Dermis microvascular lymphatic vessel endothelial cell (primary cell): Measurements from ENCODE around the gene FAM174C. TPM values are rescaled to one million over a fixed set of nuclear protein-coding genes. Genes with fewer than 3 reads are reported as not detected.
A peak's percentile ranks its signal among the peaks of the same experiment; 100 is the strongest.
"Not testable (repeated sequence)": the region's sequence is repeated elsewhere in the genome, so short reads cannot be mapped to it uniquely, and the experiment has no call there.

ENCODE experiments used
- DNase-seq, 2 donors: peaks; one replicate each; pipeline versions ENCODE4 v3.0.0 to v3.0.0-alpha.2; 2010; ENCODE audit warnings: low read depth in 2 of 2
- total RNA-seq: library from RNA; depleted of rRNA; stranded (reverse); fragments of >200 nt; gene quantifications from 2 replicates; pipeline ENCODE4 v1.2.1, GENCODE V29; 2014

FAM174C gene
- total RNA-seq, 1 donor from 2014 or later, result 16.4 TPM

GRCh38 chr19:1296575-1297271 lies 21.4 kb downstream of the FAM174C start:
- DNase-seq, result no peak

DNA sequence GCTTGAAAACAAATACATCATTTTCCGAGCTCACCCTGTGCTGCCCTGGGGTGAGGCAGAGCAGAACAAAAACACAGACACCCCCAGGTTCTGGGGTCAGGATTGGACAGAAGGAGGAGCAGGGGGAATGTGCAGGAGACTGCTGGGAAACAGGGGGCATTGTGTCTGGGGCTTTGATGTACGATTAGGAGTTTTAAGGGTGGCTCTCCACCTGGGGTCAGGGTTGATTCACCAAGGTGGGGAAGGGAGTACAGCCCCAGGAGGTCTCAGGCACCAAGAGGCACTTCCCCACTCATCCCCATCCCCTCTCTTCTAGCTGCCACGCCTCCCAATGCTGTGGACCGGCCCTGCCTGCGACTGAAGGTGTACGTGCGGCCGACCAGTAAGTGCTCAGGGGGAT lies 22.9 kb downstream of the FAM174C start:
- DNase-seq, result no peak

DNA sequence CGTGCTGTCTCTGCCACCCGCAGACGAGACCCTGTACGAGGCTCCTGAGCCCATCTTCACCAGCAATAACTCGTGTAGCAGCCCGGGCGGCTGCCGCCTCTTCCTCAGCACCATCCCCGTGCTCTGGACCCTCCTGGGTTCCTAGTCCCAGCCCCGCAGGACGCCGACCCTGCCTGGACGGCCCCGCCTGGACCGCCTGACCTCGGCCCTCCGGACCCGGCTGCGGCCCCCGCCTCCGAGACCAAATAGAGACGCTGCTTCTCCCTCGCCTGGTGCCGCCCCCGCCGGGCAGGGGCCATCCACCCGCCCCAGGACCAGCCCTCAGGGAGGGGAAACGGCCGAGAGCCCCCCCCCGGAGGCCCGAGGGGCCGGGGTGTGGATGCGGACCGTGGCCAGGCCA lies 24.5 kb downstream of the FAM174C start:
- no peak for DNase-seq

GRCh38 chr19:1300744-1301490 lies 25.6 kb downstream of the FAM174C start:
- DNase-seq, result no peak

DNA sequence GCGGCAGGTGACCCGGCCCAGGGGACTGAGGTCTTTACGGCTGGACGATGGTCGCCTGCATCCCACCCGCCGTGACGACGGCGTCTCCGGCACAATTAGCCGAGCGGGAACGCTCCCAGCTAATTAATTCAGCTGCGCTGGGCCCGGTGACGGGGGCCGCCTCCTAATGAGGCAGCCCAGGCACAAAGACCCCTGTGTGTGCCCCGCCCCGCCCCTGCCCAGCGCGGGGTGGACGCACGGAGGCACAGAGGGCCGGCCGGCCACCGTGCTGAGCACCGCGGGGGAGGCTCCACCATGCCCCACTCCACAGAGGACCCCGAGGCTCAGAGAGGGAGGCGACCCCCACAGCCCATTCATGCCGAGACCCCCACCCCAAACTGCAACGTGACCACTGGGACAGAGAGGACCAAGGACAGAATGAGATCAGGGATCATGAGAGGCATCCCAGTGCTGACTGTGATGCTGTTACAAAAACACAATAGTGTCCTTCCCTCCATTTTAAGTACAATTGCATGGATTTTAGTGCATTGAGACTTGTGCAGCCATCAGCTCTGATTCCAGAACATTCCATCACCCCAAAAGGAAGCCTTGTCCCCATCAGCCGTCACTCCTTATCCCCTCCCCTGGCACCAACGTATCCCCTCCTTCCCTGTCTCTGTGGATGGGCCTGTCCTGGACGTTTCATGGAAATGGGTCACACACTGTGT lies 27.4 kb downstream of the FAM174C start:
- DNase-seq, result no peak

GRCh38 chr19:1304197-1304924 lies 29.0 kb downstream of the FAM174C start:
- DNase-seq, result no peak

DNA sequence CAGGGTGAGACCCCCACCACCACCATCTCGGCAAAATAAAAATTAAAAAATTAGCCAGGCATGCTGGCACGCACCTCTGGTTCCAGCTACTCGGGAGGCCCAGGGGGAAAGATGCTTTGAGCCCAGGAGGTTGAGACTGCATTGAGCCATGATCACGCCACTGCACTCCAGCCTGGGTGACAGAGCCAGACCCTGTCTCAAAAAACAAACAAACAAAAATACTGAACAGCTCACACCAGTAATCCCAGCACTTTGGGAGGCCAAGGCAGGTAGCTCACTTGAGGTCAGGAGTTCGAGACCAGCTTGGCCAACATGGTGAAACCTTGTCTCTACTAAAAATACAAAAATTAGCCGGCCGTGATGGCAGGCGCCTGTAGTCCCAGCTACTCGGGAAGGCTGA lies 30.0 kb downstream of the FAM174C start:
- not testable (repeated sequence) for DNase-seq

- no peak for DNase-seq
These were observed 32.0 kb downstream of the FAM174C start for GRCh38 chr19:1307320-1307719.

- no peak for DNase-seq
These were observed 32.5 kb downstream of the FAM174C start for GRCh38 chr19:1307755-1308303.

- no peak for DNase-seq
These were observed 33.4 kb downstream of the FAM174C start for GRCh38 chr19:1308718-1309117.

DNA sequence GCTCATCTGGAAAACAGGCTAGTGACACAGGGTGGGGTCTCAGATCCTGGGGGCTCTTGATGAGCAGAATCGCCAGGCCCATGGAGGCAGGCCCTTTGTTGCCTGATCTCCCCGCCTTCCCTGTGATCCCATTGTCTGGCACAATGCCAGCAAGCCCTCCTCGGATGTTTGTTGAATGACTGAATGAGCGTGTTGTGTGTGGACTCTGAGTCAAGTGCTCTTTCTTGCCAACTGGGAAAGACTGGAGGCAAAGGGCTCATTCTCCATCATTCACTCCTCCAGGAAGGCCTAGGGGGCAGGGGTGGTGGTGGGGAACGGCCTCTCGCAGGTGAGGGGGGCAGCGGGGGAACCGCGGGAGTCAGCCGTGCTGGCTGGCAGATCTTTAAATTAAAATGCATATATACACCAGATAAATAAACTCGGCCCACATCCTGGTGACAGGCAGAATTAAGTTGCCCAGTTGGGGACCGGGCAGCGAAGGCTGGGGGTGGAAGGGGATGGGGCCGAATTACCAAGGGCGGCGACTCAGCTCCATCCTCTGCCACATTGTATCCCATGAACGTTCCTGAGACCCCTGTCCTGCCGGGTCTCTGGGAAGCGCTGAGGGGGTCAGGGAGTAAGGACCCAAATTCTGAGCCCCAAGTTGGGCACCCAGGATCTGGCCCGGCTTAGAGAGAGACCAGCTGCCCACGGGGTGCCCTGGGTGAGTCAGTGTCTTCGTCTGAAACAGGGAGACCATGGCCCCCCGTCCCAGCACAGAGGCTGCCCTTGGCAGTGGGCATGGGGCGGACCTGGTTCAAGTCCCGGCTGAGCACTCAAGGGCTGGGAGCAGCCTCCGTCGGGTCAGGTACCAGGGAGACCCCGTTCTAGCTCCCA lies 34.9 kb downstream of the FAM174C start:
- no peak for DNase-seq

DNA sequence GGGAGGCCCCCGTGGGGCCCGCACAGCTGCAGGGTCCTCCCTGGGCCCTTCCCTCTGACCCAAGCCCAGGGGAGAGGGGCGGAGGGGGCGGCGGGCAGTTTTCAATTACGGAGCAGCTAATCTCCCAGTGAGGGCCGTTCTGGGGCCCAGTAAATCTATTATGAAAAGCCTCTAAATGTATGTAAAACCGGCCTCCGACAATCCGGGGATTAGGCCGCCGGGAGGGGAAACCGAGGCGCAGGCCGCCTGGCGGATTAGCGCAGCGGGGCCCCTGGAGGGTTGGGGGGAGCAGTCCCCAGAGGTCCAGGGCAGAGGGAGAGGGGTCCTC lies 35.5 kb downstream of the FAM174C start:
- DNase-seq, result no peak

DNA sequence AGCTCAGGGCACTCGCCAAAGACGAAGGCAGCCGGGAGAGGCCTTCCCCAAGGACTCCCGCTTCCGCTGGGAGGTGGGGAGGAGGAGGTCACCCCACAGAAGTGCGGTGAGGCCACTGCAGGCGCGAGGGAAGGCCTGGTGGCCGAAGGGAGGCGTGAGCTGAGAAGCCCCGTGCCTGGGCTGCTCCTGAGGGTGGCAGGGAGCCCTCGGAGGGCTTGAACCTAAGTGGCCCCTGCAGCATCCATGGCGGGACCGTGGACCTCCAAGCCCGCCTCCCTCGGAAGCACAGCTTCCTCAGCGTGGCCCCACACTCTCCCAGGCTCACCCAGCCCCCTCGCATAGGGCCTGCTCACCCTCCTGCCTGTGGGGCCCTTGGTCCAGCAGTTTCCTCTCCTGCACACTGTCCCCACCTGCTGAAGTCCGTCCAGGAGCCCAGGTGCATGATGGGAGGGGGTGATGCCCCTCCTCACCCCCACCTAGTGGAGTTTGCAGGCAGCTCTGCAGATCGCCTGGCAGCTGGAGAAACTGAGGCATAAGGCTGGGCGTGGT lies 36.3 kb downstream of the FAM174C start:
- DNase-seq, result no peak

DNA sequence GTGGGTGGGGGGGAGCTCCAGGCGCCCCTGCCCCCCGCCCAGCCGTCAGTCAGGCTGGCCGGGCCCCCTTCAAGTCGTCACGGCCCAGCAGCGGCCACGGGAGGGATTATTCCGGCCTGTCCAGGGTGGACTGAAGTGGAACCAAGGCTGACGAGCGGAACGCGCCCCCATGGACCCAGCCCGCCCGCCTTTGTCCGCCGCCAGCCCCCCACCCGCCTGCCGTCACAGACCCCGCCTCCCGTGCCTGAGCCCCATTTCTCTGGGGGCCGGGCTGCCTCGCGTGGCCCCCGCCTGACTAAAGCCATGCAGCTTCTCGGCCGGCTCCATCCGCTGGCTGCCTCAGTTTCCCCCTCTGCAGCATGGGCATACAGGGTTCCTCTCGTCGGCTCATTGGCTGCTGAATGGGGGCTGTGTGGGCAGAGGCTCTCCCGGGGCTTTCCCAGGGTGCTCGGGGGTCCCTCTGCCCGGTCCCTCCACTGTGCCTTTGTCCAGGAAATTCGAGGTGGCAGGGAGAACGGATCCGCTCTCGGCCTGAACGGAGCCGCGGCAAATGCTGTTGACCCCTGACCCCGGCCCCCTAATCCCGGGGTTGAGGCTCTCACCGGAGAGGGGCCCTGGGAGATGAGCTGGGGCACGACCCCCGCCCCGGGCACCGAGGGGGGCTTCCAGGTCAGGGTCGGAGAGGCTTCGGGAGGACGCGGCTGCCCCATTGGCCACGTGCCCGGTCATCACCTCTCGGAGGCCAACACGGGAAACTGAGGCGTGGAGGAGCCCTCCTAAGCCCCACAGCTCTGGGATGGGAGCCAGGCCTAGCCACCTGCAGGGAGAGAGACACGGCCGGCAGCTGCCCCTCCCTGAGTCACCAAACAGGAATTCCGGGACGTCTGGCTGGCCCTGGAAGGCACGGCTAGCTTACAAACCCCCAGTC lies 37.7 kb downstream of the FAM174C start:
- peak; percentile 5 to 67 for DNase-seq

DNA sequence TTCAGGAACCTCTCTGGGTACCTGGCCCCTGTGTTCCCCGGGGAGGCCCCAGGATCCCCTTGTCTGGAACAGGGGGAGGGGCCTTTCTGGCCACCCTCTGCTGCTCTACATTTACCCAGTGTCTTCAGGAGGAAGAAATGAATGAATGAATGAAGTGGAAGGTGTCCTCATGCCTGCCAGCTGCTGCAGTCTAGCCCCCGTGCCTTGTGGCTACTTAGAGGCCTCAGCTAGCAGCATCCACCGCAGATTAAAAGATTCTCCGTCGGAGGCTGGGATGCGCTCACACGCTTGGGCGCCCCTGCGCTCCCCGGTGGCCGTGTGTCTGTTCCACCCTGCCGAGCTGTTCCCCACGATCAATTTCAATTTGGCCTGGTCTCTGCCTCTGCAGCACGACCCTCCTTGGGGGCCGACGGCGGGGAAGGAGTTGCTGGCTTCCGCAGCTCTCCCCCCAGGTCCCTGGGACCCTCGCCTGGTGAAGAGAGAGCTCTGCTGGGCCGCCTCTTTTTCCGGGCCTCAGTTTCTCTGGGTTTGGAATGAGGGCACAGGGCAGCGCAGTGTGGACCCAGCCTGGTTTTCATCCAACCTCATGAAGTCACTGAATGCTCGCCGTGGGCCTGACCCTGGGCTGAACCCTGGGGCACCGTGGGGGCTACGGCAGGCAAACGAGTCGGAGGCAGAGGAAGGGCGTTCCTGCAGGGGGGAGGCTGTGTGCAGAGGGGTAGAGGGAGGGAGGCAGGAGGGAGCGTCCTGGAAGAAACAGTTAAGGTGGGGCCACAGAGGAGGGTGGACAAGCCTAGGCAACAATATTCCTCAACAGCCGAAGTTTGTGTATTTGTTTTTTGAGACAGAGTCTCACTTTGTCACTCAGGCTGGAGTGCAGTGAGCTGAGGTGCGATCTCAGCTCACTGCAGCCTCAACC lies 38.6 kb downstream of the FAM174C start:
- no peak for DNase-seq

DNA sequence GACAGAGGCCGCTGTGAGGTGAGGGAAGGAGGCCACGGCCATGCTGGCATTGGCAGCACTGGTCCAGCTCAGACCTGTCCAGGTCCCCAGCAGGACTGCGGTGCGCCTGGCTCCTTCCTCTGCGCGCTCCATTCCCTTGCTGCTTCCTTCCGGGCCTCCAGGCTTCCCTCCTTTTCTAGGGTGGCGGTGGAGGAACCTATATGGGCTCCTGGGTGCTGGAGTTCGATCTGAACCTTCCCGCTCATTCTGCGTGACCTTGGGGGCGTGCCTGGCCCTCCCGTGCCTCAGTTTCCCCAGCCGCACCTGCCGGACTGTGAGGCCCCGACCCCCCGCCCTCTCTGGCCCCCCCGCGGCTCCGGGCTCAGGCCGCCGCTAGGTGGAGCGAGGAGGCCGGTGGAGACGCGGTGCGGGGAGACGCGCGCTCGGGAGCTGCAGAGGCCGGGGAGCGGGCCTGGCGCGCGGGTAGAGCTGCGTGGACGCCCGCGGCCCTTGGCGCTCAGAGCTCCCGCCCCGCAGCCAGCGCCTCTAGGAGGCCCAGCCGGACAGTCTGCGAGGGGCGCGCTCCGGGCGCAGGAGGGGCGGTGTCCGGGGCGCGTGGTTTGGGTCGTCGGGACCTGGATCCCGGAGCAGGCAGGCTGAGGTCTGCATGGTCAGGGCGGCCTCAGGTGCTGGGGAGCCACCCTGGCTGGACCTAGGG lies 40.3 kb downstream of the FAM174C start:
- peak; percentile 2 to 62 for DNase-seq

DNA sequence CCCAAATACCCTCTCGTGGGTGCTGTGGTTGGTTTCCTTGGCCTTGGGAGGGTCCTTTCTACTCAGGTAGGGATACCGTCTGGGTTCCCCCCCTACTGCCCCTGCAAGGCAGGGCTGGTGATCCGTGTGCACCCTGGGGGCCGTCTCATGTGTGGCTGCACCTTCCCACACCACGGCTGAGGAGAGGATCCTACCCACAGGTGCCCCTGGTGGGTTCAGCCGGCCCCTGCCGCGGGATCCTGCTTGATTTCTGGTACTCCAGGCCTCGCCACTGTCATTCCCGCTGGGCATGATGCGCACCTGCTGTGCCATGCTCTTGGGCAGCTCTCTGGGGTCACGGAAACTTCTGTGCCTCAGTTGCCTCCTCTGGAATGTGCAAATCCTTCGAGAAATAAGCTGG lies 41.1 kb downstream of the FAM174C start:
- no peak for DNase-seq
